GM23338 (cell line): ENCODE data around the gene BTBD16. TPM values are rescaled to one million over a fixed set of nuclear protein-coding genes. Genes with fewer than 3 reads are reported as not detected.

ENCODE experiments used
- ATAC-seq: fragments of 200-7000 bp; cut with Tn5 transposase; 3 replicates; pipeline ENCODE4 v1.9.1; 2020
- DNase-seq: peaks from one replicate; pipeline ENCODE4 v3.0.0-alpha.2; 2015; ENCODE audit warnings: low spot score
- H2AFZ ChIP-seq: fragments of 200-600 bp; sonication (generic); 2 replicates; pipeline ENCODE4 v1.8.0; 2016; ENCODE audit warnings: antibody characterized with exemption, mild to moderate bottlenecking, moderate library complexity
- H3F3A ChIP-seq: fragments of 200-600 bp; sonication (generic); replicated peaks from 2 replicates; pipeline ENCODE4 v1.8.0; 2017; ENCODE audit warnings: antibody characterized with exemption, mixed run types, low read depth
- H3K27ac ChIP-seq: fragments of 200-600 bp; sonication (generic); 2 replicates; pipeline ENCODE4 v1.6.1; 2016; ENCODE audit warnings: low read depth
- H3K27me3 ChIP-seq: fragments of 200-600 bp; sonication (generic); 2 replicates; pipeline ENCODE4 v1.8.0; 2016; ENCODE audit warnings: mild to moderate bottlenecking, mixed run types, moderate library complexity; ENCODE audit not compliant: insufficient read depth
- H3K36me3 ChIP-seq: fragments of 200-600 bp; sonication (generic); 2 replicates; pipeline ENCODE4 v1.8.0; 2016; ENCODE audit warnings: mild to moderate bottlenecking; ENCODE audit not compliant: insufficient read depth
- H3K4me1 ChIP-seq: fragments of 200-600 bp; sonication (generic); 2 replicates; pipeline ENCODE4 v1.8.0; 2016; ENCODE audit warnings: mild to moderate bottlenecking, moderate library complexity; ENCODE audit not compliant: insufficient read depth
- H3K4me2 ChIP-seq: fragments of 200-600 bp; sonication (generic); 2 replicates; pipeline ENCODE4 v1.7.1; 2017; ENCODE audit warnings: mixed run types
- H3K4me3 ChIP-seq: fragments of 200-600 bp; sonication (generic); 2 replicates; pipeline ENCODE4 v1.6.1; 2016; ENCODE audit warnings: mixed run types
- H3K79me2 ChIP-seq: fragments of 200-600 bp; sonication (generic); replicated peaks from 2 replicates; pipeline ENCODE4 v1.8.0; 2017; ENCODE audit warnings: mild to moderate bottlenecking; ENCODE audit not compliant: insufficient read depth
- H3K9me2 ChIP-seq: fragments of 200-600 bp; sonication (generic); 2 replicates; pipeline ENCODE4 v1.8.0; 2017; ENCODE audit not compliant: insufficient read depth
- H4K20me1 ChIP-seq: fragments of 200-600 bp; sonication (generic); replicated peaks from 2 replicates; pipeline ENCODE4 v1.8.0; 2017; ENCODE audit warnings: mild to moderate bottlenecking; ENCODE audit not compliant: insufficient read depth
- H3K27ac Mint-ChIP-seq: 2 replicates; pipeline ENCODE4 v1.8.0; 2020; ENCODE audit warnings: inconsistent platforms, mild to moderate bottlenecking, moderate library complexity, mixed read lengths
- H3K27me3 Mint-ChIP-seq: 3 replicates; pipeline ENCODE4 v1.8.0; 2022; ENCODE audit warnings: low read depth, mild to moderate bottlenecking, moderate library complexity, mixed read lengths, inconsistent platforms; ENCODE audit not compliant: insufficient read depth, poor library complexity
- H3K36me3 Mint-ChIP-seq: 3 replicates; pipeline ENCODE4 v1.8.0; 2021; ENCODE audit warnings: low read depth, mild to moderate bottlenecking, inconsistent platforms, moderate library complexity, mixed read lengths
- H3K4me1 Mint-ChIP-seq: 3 replicates; pipeline ENCODE4 v1.8.0; 2020; ENCODE audit warnings: mild to moderate bottlenecking, inconsistent platforms, mixed read lengths
- H3K4me3 Mint-ChIP-seq: 3 replicates; pipeline ENCODE4 v1.8.0; 2021; ENCODE audit warnings: moderate library complexity, mild to moderate bottlenecking, inconsistent platforms, mixed read lengths
- H3K9me3 Mint-ChIP-seq: 3 replicates; pipeline ENCODE4 v1.8.0; 2020; ENCODE audit warnings: moderate library complexity, mild to moderate bottlenecking, inconsistent platforms, mixed read lengths
- CREB1 ChIP-seq: fragments of 250-450 bp; sonication (Bioruptor Pico); IDR thresholded peaks from 2 replicates; pipeline ENCODE4 v1.5.0; 2020; ENCODE audit warnings: low read depth, mild to moderate bottlenecking, moderate library complexity
- ETS1 ChIP-seq: IDR thresholded peaks from 2 replicates; pipeline ENCODE4 v1.6.1; 2016; ENCODE audit warnings: antibody characterized with exemption
- EZH2 ChIP-seq: fragments of 200-600 bp; sonication (generic); IDR thresholded peaks from one replicate; pipeline ENCODE4 v1.8.0; 2017; ENCODE audit warnings: antibody characterized with exemption, mild to moderate bottlenecking, low read depth; ENCODE audit not compliant: unreplicated experiment
- JUNB ChIP-seq: IDR thresholded peaks from one replicate; pipeline ENCODE4 v1.6.1; 2016; ENCODE audit warnings: antibody characterized with exemption; ENCODE audit not compliant: unreplicated experiment
- NANOG ChIP-seq: IDR thresholded peaks from 2 replicates; pipeline ENCODE4 v1.6.1; 2016; ENCODE audit warnings: antibody characterized with exemption, borderline replicate concordance
- STAT1 ChIP-seq: IDR thresholded peaks from one replicate; pipeline ENCODE4 v1.6.1; 2016; ENCODE audit warnings: antibody characterized with exemption; ENCODE audit not compliant: unreplicated experiment
- polyA plus RNA-seq: library from polyadenylated mRNA; unstranded; fragments of >200 nt; fragmentation: Nextera tagmentation; extraction: Ambion mirVana; gene quantifications from 2 replicates; pipeline ENCODE4 v1.2.1, GENCODE V29; 2016
- total RNA-seq: library from RNA; depleted of rRNA; stranded (reverse); fragments of >200 nt; shearing (Covaris generic); gene quantifications from 2 replicates; pipeline ENCODE4 v1.2.3, GENCODE V29; 2014
- TF ChIP-seq, protein P1 (sequence below): fragments of 250-450 bp; sonication (Bioruptor Pico); IDR thresholded peaks from 2 replicates; pipeline ENCODE4 v1.5.0; 2020; ENCODE audit warnings: mild to moderate bottlenecking, moderate library complexity
- TF ChIP-seq, protein P2 (sequence below): IDR thresholded peaks from one replicate; pipeline ENCODE4 v1.6.1; 2018; ENCODE audit warnings: antibody characterized with exemption; ENCODE audit not compliant: unreplicated experiment

Gene BTBD16
- total and polyA plus RNA-seq, 2 experiments from 2014 or later = not detected

- TF ChIP-seq, protein P1, sequence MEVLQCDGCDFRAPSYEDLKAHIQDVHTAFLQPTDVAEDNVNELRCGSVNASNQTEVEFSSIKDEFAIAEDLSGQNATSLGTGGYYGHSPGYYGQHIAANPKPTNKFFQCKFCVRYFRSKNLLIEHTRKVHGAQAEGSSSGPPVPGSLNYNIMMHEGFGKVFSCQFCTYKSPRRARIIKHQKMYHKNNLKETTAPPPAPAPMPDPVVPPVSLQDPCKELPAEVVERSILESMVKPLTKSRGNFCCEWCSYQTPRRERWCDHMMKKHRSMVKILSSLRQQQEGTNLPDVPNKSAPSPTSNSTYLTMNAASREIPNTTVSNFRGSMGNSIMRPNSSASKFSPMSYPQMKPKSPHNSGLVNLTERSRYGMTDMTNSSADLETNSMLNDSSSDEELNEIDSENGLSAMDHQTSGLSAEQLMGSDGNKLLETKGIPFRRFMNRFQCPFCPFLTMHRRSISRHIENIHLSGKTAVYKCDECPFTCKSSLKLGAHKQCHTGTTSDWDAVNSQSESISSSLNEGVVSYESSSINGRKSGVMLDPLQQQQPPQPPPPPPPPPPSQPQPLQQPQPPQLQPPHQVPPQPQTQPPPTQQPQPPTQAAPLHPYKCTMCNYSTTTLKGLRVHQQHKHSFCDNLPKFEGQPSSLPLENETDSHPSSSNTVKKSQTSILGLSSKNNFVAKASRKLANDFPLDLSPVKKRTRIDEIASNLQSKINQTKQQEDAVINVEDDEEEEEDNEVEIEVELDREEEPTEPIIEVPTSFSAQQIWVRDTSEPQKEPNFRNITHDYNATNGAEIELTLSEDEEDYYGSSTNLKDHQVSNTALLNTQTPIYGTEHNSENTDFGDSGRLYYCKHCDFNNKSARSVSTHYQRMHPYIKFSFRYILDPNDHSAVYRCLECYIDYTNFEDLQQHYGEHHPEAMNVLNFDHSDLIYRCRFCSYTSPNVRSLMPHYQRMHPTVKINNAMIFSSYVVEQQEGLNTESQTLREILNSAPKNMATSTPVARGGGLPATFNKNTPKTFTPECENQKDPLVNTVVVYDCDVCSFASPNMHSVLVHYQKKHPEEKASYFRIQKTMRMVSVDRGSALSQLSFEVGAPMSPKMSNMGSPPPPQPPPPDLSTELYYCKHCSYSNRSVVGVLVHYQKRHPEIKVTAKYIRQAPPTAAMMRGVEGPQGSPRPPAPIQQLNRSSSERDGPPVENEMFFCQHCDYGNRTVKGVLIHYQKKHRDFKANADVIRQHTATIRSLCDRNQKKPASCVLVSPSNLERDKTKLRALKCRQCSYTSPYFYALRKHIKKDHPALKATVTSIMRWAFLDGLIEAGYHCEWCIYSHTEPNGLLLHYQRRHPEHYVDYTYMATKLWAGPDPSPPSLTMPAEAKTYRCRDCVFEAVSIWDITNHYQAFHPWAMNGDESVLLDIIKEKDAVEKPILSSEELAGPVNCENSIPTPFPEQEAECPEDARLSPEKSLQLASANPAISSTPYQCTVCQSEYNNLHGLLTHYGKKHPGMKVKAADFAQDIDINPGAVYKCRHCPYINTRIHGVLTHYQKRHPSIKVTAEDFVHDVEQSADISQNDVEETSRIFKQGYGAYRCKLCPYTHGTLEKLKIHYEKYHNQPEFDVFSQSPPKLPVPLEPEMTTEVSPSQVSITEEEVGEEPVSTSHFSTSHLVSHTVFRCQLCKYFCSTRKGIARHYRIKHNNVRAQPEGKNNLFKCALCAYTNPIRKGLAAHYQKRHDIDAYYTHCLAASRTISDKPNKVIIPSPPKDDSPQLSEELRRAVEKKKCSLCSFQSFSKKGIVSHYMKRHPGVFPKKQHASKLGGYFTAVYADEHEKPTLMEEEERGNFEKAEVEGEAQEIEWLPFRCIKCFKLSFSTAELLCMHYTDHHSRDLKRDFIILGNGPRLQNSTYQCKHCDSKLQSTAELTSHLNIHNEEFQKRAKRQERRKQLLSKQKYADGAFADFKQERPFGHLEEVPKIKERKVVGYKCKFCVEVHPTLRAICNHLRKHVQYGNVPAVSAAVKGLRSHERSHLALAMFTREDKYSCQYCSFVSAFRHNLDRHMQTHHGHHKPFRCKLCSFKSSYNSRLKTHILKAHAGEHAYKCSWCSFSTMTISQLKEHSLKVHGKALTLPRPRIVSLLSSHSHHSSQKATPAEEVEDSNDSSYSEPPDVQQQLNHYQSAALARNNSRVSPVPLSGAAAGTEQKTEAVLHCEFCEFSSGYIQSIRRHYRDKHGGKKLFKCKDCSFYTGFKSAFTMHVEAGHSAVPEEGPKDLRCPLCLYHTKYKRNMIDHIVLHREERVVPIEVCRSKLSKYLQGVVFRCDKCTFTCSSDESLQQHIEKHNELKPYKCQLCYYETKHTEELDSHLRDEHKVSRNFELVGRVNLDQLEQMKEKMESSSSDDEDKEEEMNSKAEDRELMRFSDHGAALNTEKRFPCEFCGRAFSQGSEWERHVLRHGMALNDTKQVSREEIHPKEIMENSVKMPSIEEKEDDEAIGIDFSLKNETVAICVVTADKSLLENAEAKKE (CRISPR knock-in tag) = no peak
- TF ChIP-seq CREB1 = no peak
- no peak for TF ChIP-seq STAT1
- TF ChIP-seq NANOG = no peak
- no peak for TF ChIP-seq ETS1
These were observed 48.5 kb upstream of the BTBD16 start (continued) for GRCh38 chr10:122222638-122223037.

DNA sequence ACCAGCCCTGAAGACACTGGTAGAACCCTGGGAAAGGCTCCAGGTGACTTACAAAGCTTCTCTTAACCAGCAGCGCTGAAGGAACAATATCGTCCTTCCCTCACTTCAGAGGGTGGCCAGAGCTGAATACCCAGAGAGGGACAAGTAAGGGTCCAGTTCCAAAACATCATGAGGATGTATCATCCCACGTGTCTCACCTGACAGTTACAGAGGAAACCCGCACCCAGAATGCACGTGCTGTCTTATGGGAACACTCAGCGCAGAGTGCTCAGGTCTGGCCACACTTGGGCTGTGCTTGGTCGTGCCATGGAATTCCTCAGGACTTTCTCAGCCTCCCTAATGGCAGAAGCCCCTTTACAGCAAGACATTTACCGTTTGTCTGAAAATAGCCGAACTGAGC lies 46.9 kb upstream of the BTBD16 start:
- Histone ChIP-seq H3K4me2 (no peak overlapping the region), H3K79me2 (no peaks in the 10 kb centered on the region), H3K27me3 (no peaks in the 10 kb centered on the region), H3K4me1 (no peaks in the 10 kb centered on the region), H4K20me1 (0 out of 2 replicates have a peak, but pooled peaks cover 4% of the 10 kb centered on the region), H3K9me2 (no peaks in the 10 kb centered on the region), H2AFZ (no peak overlapping the region), H3F3A (no peaks in the 10 kb centered on the region), H3K4me3 (no peak overlapping the region), H3K27ac (no peak overlapping the region), H3K36me3 (peaks cover 31% of the 10 kb centered on the region)
- no peaks in the 10 kb centered on the region for H3K9me3 Mint-ChIP-seq
- H3K27me3 Mint-ChIP-seq = peaks cover 1% of the 10 kb centered on the region
- H3K4me3 Mint-ChIP-seq = no peak overlapping the region
- H3K27ac Mint-ChIP-seq = no peak overlapping the region
- peaks cover 50% of the 10 kb centered on the region for H3K36me3 Mint-ChIP-seq
- no peak for ATAC-seq
- no peak for DNase-seq
- no peaks in the 10 kb centered on the region for H3K4me1 Mint-ChIP-seq
- no peak for TF ChIP-seq JUNB
- TF ChIP-seq, protein P2, sequence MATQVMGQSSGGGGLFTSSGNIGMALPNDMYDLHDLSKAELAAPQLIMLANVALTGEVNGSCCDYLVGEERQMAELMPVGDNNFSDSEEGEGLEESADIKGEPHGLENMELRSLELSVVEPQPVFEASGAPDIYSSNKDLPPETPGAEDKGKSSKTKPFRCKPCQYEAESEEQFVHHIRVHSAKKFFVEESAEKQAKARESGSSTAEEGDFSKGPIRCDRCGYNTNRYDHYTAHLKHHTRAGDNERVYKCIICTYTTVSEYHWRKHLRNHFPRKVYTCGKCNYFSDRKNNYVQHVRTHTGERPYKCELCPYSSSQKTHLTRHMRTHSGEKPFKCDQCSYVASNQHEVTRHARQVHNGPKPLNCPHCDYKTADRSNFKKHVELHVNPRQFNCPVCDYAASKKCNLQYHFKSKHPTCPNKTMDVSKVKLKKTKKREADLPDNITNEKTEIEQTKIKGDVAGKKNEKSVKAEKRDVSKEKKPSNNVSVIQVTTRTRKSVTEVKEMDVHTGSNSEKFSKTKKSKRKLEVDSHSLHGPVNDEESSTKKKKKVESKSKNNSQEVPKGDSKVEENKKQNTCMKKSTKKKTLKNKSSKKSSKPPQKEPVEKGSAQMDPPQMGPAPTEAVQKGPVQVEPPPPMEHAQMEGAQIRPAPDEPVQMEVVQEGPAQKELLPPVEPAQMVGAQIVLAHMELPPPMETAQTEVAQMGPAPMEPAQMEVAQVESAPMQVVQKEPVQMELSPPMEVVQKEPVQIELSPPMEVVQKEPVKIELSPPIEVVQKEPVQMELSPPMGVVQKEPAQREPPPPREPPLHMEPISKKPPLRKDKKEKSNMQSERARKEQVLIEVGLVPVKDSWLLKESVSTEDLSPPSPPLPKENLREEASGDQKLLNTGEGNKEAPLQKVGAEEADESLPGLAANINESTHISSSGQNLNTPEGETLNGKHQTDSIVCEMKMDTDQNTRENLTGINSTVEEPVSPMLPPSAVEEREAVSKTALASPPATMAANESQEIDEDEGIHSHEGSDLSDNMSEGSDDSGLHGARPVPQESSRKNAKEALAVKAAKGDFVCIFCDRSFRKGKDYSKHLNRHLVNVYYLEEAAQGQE = no peak
- no peak for TF ChIP-seq CREB1
- TF ChIP-seq EZH2 = no peak
